Vagina (tissue), 2 donors: Measurements from ENCODE around the gene DBT. TPM values are rescaled to one million over a fixed set of nuclear protein-coding genes. Genes with fewer than 3 reads are reported as not detected.

Experiments used
- DNase-seq, 2 donors: peaks; one replicate each; pipeline ENCODE4 v3.0.0-alpha.2; 2017; ENCODE audit errors: extremely low spot score in 2 of 2
- H3K27ac ChIP-seq: fragments of 200-600 bp; sonication (generic); one replicate; pipeline ENCODE4 v1.5.1; 2019
- H3K27me3 ChIP-seq: fragments of 200-600 bp; sonication (generic); one replicate; pipeline ENCODE4 v1.5.1; 2019
- H3K36me3 ChIP-seq, 2 donors: fragments of 200-600 bp; sonication (generic); one replicate each; pipeline ENCODE4 v1.5.1; 2017 to 2019
- H3K4me1 ChIP-seq: fragments of 200-600 bp; sonication (generic); one replicate; pipeline ENCODE4 v1.5.1; 2019
- H3K4me3 ChIP-seq, 2 donors: fragments of 200-600 bp; sonication (generic); 1 replicate in 1 of 2; 2 replicates in 1 of 2; pipeline ENCODE4 v1.5.1; 2016 to 2019
- H3K9me3 ChIP-seq: fragments of 200-600 bp; sonication (generic); one replicate; pipeline ENCODE4 v1.5.1; 2019
- CTCF ChIP-seq, 3 experiments: fragments of 450-650 bp in 2 of 3; fragments of 200-600 bp in 1 of 3; sonication (generic) in 1 of 3; IDR thresholded peaks; one replicate each; pipeline ENCODE4 v1.5.1; 2017 to 2019; ENCODE audit warnings: antibody characterized with exemption in 3 of 3, mild to moderate bottlenecking in 2 of 3, moderate library complexity in 2 of 3
- POLR2A ChIP-seq, 2 donors: fragments of 450-650 bp; IDR thresholded peaks; one replicate each; pipeline ENCODE4 v1.6.1; 2017; ENCODE audit warnings: antibody characterized with exemption in 2 of 2, mild to moderate bottlenecking in 2 of 2, moderate library complexity in 2 of 2
- POLR2AphosphoS5 ChIP-seq, 2 donors: sonication (generic); formaldehyde crosslinking; IDR thresholded peaks; one replicate each; pipeline ENCODE4 v1.9.0; 2017; ENCODE audit warnings: antibody characterized with exemption in 2 of 2, mild to moderate bottlenecking in 2 of 2, low read depth in 1 of 2; ENCODE audit not compliant: insufficient read depth in 1 of 2
- intact Hi-C: fragments of 100-400 bp; cut with DNase I; formaldehyde crosslinking; loops from one replicate; pipeline ENCODE4 v1.15.1; 2023
- microRNA counts, 2 donors: library from miRNA; unstranded; fragments of <30 nt; microRNA quantifications; one replicate each; lab custom pipeline; 2016 to 2017
- microRNA-seq: library from miRNA; unstranded; fragments of <30 nt; microRNA quantifications from one replicate; pipeline ENCODE4, GENCODE V29; 2017; ENCODE audit warnings: borderline number of aligned reads, borderline replicate concordance
- small RNA-seq: library from RNA; depleted of rRNA; stranded (forward); fragments of <200 nt; gene quantifications from one replicate; pipeline ENCODE3, GENCODE V24; 2016
- total RNA-seq: library from RNA; depleted of rRNA; stranded (reverse); fragments of >200 nt; gene quantifications from one replicate; pipeline ENCODE4 v1.2.3, GENCODE V29; 2016

The DBT gene
- total RNA-seq, 1 donor from 2014 or later = 7.4 TPM

DNA sequence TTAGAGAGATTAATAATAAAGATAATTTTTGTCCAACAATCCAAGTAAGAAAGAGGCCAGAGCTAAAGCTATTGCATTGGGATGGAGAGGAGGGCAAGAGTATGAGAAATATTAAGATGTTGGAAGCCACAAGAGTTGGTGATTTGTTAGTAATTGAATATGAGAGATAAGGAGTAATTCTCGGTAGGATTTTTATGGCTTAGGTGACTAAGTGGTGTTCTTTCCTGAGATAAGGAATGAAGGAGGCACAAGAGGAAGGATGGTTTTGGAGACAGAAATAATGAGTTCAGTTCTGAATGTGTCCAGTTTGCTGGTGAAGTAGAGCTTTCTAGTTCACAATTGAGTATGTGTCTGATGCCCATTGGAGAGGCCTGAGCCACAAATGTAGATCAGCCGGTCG is 107.3 kb downstream of the DBT start:
- H3K36me3 ChIP-seq = peaks cover 0 to 96% of the 10 kb centered on the region in 2 donors
- no peaks in the 10 kb centered on the region for H3K27me3 ChIP-seq
- TF ChIP-seq POLR2AphosphoS5 (IDR thresholded peaks at IDR 0.05; ENCODE audit: insufficient read depth in 1 of 2, low read depth in 1 of 2) = no peak
- TF ChIP-seq POLR2A (IDR thresholded peaks at IDR 0.05) = no peak
- TF ChIP-seq CTCF (IDR thresholded peaks at IDR 0.05) = no peak
- no peak overlapping the region for H3K4me3 ChIP-seq
- H3K9me3 ChIP-seq = no peaks in the 10 kb centered on the region
- DNase-seq = no peak
- H3K4me1 ChIP-seq = no peaks in the 10 kb centered on the region
- intact Hi-C loops = no loop called here
- H3K27ac ChIP-seq = no peak overlapping the region

- TF ChIP-seq POLR2AphosphoS5 (IDR thresholded peaks at IDR 0.05; ENCODE audit: insufficient read depth in 1 of 2, low read depth in 1 of 2) (no peak), POLR2A (IDR thresholded peaks at IDR 0.05) (no peak), CTCF (IDR thresholded peaks at IDR 0.05) (no peak)
- intact Hi-C loops = no loop called here
- peaks cover 0 to 92% of the 10 kb centered on the region in 2 donors for H3K36me3 ChIP-seq
Observed at GRCh38 chr1:100141192-100141591, 108.4 kb downstream of the DBT start.

DNA sequence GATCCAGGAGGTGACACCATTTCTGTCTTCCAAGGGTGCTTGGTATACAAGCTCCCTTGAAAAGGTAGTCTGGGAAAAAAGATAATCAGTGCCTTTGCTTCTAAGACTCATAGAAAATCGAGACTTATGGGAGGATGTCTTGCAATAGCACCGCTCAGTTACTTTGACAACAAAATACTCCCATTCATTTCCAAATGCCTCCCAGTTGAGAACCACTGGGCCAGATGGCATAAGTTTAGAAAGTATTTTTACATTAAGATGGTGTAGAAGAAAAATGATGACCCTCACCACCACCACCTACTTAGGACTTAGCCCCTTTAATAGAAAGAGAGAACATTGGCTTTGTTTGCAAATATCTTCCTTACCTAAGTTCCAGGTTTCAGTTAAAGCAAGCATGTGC is 112.0 kb downstream of the DBT start:
- peaks cover 29% of the 10 kb centered on the region for H3K4me1 ChIP-seq
- no peak overlapping the region for H3K27ac ChIP-seq
- no peaks in the 10 kb centered on the region for H3K9me3 ChIP-seq
- no peak for TF ChIP-seq POLR2A (IDR thresholded peaks at IDR 0.05)
- no peak for TF ChIP-seq CTCF (IDR thresholded peaks at IDR 0.05)
- no peak for TF ChIP-seq POLR2AphosphoS5 (IDR thresholded peaks at IDR 0.05; ENCODE audit: insufficient read depth in 1 of 2, low read depth in 1 of 2)
- DNase-seq = no peak
- no peaks in the 10 kb centered on the region for H3K27me3 ChIP-seq
- no peak overlapping the region for H3K4me3 ChIP-seq
- intact Hi-C loops = loop anchor here (10.0 kb wide), 1 partner anchor 127 kb away; the partner anchor contains the start of gene RTCA
- H3K36me3 ChIP-seq = peaks cover 0 to 58% of the 10 kb centered on the region in 2 donors

More at GRCh38 chr1:100141192-100141591, 108.4 kb downstream of the DBT start:
- H3K9me3 ChIP-seq = no peaks in the 10 kb centered on the region
- H3K27ac ChIP-seq = no peak overlapping the region
- no peak for DNase-seq
- no peak overlapping the region for H3K4me3 ChIP-seq
- peaks cover 1% of the 10 kb centered on the region for H3K4me1 ChIP-seq
- no peaks in the 10 kb centered on the region for H3K27me3 ChIP-seq

MicroRNA genes within 50 kb of the gene (microRNA counts, 767-probe panel; counts per million panel counts)
- microRNA hsa-miR-553 (lab: Ali Mortazavi, UCI) = 238 to 261 counts per million in 2 donors

Small RNAs within 50 kb of the gene (microRNA-seq; reads per million reads assigned to microRNA genes)
- not detected for gene MIR553

Small RNAs within 50 kb of the gene (small RNA-seq; reads per million reads assigned to genes)
- not detected for gene AL445928.1
- not detected for gene MIR553
- not detected for gene RPL23AP90

Other genes starting within 250 kb of the DBT start
- gene SASS6, start 116.9 kb downstream of the DBT start, total RNA-seq = 3.4 TPM
- 14.5 TPM for gene TRMT13, start 116.7 kb downstream of the DBT start, total RNA-seq
- gene LRRC39, start 71.6 kb downstream of the DBT start, total RNA-seq = 1.2 TPM
- gene RTCA, start 16.4 kb upstream of the DBT start, total RNA-seq = 14.5 TPM
- 14.5 TPM for gene CDC14A, start 102.7 kb upstream of the DBT start, total RNA-seq